Mononuclear cell (primary cell): ENCODE measurements around the gene OR52B6. TPM values are rescaled to one million over a fixed set of nuclear protein-coding genes. Genes with fewer than 3 reads are reported as not detected.
A peak's percentile ranks its signal among the peaks of the same experiment; 100 is the strongest.

Source experiments
- H3K27me3 ChIP-seq: 2 replicates; pipeline ENCODE4 v1.6.0; 2011; ENCODE audit warnings: low read length, control low read depth; ENCODE audit not compliant: insufficient read depth
- H3K4me1 ChIP-seq: 2 replicates; pipeline ENCODE4 v1.5.1; 2011; ENCODE audit warnings: mild to moderate bottlenecking, low read length, control low read depth; ENCODE audit not compliant: insufficient read depth
- H3K4me3 ChIP-seq: 2 replicates; pipeline ENCODE4 v1.5.1; 2011; ENCODE audit warnings: mild to moderate bottlenecking, low read length, moderate library complexity
- H3K9me3 ChIP-seq: 2 replicates; pipeline ENCODE4 v1.5.1; 2011; ENCODE audit warnings: low read depth, mild to moderate bottlenecking, control low read depth, low read length
- total RNA-seq: library from RNA; depleted of rRNA; stranded (reverse); fragments of >200 nt; gene quantifications from one replicate; pipeline ENCODE4 v1.2.3, GENCODE V29; 2012

Gene OR52B6
- total RNA-seq, 1 donor: not detected

DNA sequence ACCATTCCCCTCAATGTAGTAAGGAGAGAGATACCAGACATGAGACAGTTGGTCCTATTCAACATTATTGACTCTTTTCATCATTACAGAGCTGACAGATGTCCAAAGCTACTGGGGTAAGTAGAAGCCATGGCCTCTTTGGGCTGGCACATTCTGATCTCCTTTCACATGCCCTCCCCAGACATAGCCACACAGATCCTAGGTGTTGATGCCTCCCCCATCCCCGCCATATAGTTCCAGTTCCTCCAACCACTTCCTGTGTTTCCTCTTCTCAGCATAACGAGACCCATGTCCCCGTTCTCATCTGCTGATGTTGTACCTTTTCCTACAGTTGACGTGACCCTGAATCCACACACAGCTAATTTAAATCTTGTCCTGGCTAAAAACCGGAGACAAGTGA, 29.8 kb downstream of the OR52B6 start:
- Histone ChIP-seq H3K4me1 (no peaks in the 10 kb centered on the region), H3K27me3 (no peaks in the 10 kb centered on the region), H3K9me3 (no peaks in the 10 kb centered on the region), H3K4me3 (no peak overlapping the region)

DNA sequence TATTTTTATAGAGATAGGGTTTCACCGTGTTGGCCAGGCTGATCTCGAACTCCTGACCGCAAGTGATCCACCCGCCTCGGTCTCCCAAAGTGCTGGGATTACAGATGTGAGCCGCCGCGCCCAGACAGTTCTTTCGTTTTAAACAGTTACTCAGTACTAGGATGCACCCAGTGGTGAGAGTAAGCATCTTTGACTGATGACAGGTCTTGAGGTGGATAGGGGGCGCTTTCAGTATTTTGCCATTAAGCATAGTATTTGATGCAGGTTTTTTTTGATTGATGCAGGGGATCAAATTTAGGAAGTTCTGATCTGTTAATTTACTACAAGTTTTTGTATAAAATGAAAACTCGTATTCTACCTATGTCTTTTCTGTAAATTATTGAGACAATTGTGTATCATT, 30.9 kb downstream of the OR52B6 start:
- Histone ChIP-seq H3K9me3 (no peaks in the 10 kb centered on the region), H3K4me1 (no peaks in the 10 kb centered on the region), H3K4me3 (no peak overlapping the region), H3K27me3 (no peaks in the 10 kb centered on the region)

DNA sequence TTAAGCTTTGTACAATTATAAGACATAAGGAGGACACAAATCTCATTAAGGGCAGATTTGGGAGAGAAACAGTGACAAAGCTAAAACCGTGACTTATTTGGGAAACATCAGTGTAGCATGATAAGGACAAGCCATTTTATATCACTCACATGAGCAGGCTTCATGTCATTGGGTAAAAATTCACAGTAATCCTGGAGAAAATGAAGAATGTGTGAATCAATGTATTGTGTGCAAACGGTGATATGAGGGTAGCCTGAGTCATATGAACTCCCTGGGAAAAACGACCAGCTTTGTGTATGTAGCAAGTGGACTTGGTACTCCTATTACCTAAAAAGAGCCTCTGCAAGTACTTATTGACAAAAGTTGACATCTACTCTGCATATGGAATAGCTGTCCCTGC, 38.1 kb downstream of the OR52B6 start:
- H3K9me3 ChIP-seq: no peaks in the 10 kb centered on the region

DNA sequence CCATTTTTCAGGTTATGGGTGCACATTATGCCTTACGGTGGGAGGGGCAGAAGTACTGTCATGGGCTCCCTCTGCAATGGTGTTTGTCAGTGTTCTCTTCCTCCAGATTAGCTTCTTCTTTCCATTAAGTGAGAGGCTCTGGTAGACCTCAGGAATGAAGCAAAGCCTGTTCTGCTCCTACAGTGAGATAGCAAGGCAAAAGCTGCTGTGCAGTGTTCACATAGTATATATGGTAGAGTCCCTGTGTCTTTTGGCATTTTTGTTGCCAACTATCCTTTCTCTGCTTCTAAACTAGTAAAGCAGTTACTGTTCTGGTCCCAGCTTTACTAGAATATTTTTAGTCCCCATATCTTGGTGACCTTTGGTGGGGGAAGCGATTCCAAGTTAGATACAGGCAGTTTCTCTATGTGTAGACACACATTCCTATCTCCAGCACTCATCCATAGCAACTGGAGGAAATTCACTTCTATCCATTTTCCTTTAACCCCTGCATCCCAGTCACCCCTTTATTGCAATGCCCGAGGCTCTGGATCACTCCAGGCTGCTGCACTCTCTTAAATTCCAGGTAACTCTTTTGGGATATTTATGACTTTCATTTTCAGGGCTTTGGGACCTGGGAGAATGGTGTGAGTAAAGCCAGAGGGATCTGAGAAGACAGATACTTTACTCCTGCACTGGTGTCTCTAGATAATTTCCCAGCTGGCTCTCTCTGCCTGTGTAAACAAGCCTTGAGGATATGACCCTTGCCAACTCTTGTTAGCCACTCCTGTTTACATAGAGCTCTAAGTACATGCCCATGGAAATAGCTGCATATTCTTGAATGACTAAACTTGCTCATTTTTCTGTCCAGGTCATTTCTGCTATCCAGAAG, 40.2 kb downstream of the OR52B6 start:
- Histone ChIP-seq H3K4me3 (no peak overlapping the region), H3K9me3 (no peaks in the 10 kb centered on the region), H3K4me1 (peaks cover 17% of the 10 kb centered on the region), H3K27me3 (no peaks in the 10 kb centered on the region)

More for the DNA sequence above, 38.1 kb downstream of the OR52B6 start:
- no peak overlapping the region for H3K4me3 ChIP-seq
- H3K27me3 ChIP-seq: no peaks in the 10 kb centered on the region
- H3K4me1 ChIP-seq: peaks cover 1% of the 10 kb centered on the region

DNA sequence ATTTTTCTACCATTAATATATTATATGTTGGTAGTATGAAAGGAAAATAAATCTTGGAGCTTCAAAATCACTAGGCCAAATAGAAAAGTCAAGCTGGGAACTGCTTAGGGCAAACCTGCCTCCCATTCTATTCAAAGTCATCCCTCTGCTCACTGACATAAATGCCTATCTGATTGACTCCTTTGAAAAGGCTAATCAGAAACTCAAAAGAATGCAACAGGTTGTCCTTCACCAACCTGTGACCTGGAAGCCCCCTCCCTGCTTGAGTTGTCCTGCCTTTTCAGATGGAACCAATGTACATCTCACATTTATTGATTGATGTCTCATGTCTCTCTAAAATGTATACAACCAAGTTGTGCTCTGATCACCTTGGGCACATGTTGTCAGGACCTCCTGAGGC, 40.9 kb downstream of the OR52B6 start:
- peaks cover 23% of the 10 kb centered on the region for H3K4me1 ChIP-seq
- H3K9me3 ChIP-seq: no peaks in the 10 kb centered on the region
- no peak overlapping the region for H3K4me3 ChIP-seq
- no peaks in the 10 kb centered on the region for H3K27me3 ChIP-seq

DNA sequence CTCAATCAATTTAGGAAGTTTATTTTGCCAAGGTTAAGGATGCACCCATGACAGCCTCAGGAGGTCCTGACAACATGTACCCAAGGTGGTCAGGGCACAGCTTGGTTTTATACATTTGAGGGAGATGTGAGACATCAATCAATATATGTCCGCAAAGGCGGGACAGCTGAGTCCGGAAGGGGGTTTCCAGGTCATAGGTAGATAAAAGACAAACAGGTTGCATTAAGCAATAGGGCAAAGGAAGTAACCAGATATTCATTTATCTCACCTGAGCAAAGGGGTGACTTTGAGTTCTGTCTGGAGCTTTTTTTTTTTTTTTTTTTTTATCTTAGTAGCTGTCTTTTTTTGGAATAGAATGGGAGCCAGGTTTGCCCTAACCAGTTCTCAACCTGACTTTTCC, 42.1 kb downstream of the OR52B6 start:
- no peaks in the 10 kb centered on the region for H3K27me3 ChIP-seq
- peaks cover 35% of the 10 kb centered on the region for H3K4me1 ChIP-seq
- H3K9me3 ChIP-seq: no peaks in the 10 kb centered on the region
- H3K4me3 ChIP-seq: no peak overlapping the region

DNA sequence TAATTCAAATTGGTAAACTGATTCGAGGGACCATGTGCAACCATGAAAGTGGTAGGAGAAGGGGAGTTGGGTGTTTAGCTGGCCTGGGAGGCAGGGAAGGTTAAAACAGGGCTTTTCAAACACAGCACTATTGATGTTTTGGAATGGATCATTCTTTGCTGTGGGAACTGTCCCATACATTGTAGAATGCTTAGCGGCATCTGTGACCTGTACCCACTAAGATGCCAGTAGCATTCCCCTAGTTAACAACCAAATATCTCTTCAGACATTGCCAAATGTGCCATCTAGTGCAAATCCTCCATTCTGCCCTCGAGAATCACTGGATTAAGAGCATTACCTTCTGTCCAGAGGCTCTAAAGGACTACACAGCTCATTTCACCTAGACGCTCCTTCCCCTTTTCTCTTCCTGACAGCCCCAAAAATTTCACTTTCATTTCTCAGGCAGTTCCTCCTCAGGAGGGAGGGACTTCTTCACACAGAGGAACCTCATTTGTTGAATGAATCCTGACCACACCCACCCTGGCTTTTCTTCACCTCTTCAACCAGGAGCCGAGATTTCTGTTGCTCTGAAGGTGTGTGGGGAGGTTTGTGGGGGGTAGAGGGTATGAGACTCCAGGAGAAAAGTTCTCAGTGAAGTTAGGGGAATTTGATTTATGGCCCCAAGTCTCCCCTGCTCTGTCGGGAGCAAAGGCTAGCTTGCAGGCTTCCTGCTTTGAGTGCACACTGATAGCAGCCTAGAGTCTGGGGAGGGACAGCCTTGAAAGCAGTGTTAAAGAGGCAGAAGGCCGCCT, 44.0 kb downstream of the OR52B6 start, which contains the start of gene TRIM34:
TSS of gene TRIM34 (plus strand) at position 513 of the 791 bp plus-strand sequence. CDS start 7,331 bp downstream, outside the sequence.
- Histone ChIP-seq H3K27me3 (no peaks in the 10 kb centered on the region), H3K4me1 (peaks cover 38% of the 10 kb centered on the region), H3K9me3 (no peaks in the 10 kb centered on the region), H3K4me3 (peak within 1 kb of the TSS; percentile 69)

DNA sequence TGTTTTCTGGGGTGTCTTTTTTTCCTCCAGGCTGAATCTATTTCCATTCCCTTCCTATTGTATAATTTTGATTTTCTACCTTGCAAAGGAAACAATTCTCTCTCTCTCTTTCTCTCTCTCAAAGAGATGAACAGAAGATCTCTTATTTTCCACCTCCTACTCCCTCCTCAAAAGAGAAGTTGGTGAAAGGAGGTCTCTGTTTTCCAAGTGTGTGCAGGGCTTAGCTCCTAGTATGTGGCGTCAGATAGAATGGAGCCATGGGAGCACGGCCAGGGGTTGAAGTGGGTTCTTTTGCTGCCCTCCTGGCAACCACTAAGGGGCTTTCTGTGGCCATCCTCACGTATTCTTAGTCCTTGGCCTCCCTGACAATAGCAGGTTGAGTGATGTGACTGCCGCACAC, 44.6 kb downstream of the OR52B6 start:
- H3K9me3 ChIP-seq: no peaks in the 10 kb centered on the region
- no peaks in the 10 kb centered on the region for H3K27me3 ChIP-seq
- H3K4me3 ChIP-seq: peak overlapping the region; percentile 69
- peaks cover 38% of the 10 kb centered on the region for H3K4me1 ChIP-seq

DNA sequence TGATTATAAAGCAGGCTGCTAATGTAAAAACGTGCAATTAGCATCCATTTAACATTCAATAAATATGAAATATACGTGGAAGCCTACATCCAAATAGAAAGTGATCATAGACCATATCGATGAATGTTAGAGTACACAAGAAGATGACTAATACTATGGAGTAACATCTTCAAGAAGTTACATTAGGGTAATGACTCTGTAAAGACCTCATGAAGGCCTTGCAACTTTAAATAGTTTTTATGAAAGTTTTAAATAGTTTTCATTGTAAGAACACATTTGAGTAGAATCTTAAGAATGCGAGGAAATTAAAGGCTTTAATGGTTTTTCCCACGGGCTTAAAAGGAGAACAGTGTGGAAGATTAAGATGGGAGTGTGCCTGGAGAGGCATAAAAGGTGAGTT, 45.5 kb downstream of the OR52B6 start:
- Histone ChIP-seq H3K4me3 (no peak overlapping the region), H3K27me3 (no peaks in the 10 kb centered on the region), H3K9me3 (no peaks in the 10 kb centered on the region), H3K4me1 (peaks cover 41% of the 10 kb centered on the region)

DNA sequence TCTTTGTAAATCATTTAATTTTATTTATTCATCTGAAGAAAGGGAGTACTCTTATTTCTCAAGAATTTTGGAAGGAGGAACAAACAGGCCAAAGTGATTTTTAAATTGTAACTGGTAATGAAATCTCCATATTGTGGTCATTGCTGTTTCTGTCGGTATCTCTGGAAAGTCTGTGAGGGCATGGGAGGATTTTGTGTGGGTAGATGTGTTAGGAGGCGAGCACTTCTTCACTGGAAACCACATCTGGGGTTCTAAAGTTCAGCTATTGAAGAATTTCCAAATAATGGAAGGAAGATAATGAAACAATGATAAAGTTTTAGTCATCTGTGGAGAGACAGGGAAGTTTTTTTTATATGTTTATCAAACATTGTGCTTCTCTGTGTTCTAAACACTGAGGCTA, 50.7 kb downstream of the OR52B6 start:
- no peaks in the 10 kb centered on the region for H3K27me3 ChIP-seq
- peaks cover 32% of the 10 kb centered on the region for H3K4me1 ChIP-seq
- H3K4me3 ChIP-seq: no peak overlapping the region
- no peaks in the 10 kb centered on the region for H3K9me3 ChIP-seq

Other genes with a start within 250 kb of the OR52B6 start
- 0.31 TPM for gene OR51B5, start 237.4 kb upstream of the OR52B6 start, total RNA-seq
- not detected for gene OR51B6, start 229.4 kb upstream of the OR52B6 start, total RNA-seq
- 0.10 TPM for gene OR51M1, start 197.1 kb upstream of the OR52B6 start, total RNA-seq
- not detected for gene OR51Q1, start 158.8 kb upstream of the OR52B6 start, total RNA-seq
- not detected for gene OR51I1, start 139.4 kb upstream of the OR52B6 start, total RNA-seq
- not detected for gene OR51I2, start 131.6 kb upstream of the OR52B6 start, total RNA-seq
- not detected for gene OR52D1, start 92.2 kb upstream of the OR52B6 start, total RNA-seq
- 0.21 TPM for gene UBQLN3, start 70.9 kb upstream of the OR52B6 start, total RNA-seq
- 0.52 TPM for gene UBQLNL, start 64.2 kb upstream of the OR52B6 start, total RNA-seq
- 0.63 TPM for gene OR52H1, start 32.3 kb upstream of the OR52B6 start, total RNA-seq
- 0.42 TPM for gene TRIM6, start 15.8 kb downstream of the OR52B6 start, total RNA-seq
- 7.2 TPM for gene TRIM34, start 44.1 kb downstream of the OR52B6 start, total RNA-seq
- 6.5 TPM for gene TRIM5, start 104.2 kb downstream of the OR52B6 start, total RNA-seq
- gene TRIM22, start 108.9 kb downstream of the OR52B6 start, total RNA-seq: 252 TPM
- gene OR56B1, start 155.6 kb downstream of the OR52B6 start, total RNA-seq: 0.42 TPM
- gene OR52N4, start 173.4 kb downstream of the OR52B6 start, total RNA-seq: 1.0 TPM
- not detected for gene OR52N5, start 202.5 kb downstream of the OR52B6 start, total RNA-seq
- not detected for gene OR52N1, start 210.4 kb downstream of the OR52B6 start, total RNA-seq
- not detected for gene OR52N2, start 228.0 kb downstream of the OR52B6 start, total RNA-seq